OCI-LY1 (cell line): Measurements from ENCODE around the gene PCGF3.

Source experiments
- EZH2 ChIP-seq: fragments of 200-600 bp; sonication (generic), shearing (Covaris generic); IDR thresholded peaks from 2 replicates; pipeline ENCODE4 v1.8.0; 2017; ENCODE audit warnings: borderline replicate concordance, mixed run types, mild to moderate bottlenecking, antibody characterized with exemption, low read length, moderate library complexity, mixed read lengths
- TF ChIP-seq, protein P1 (sequence below): fragments of 200-600 bp; sonication (generic), shearing (Covaris generic); IDR thresholded peaks from 2 replicates; pipeline ENCODE4 v1.5.1; 2017; ENCODE audit warnings: mild to moderate bottlenecking, antibody characterized with exemption, low read length, moderate library complexity, mixed read lengths

DNA sequence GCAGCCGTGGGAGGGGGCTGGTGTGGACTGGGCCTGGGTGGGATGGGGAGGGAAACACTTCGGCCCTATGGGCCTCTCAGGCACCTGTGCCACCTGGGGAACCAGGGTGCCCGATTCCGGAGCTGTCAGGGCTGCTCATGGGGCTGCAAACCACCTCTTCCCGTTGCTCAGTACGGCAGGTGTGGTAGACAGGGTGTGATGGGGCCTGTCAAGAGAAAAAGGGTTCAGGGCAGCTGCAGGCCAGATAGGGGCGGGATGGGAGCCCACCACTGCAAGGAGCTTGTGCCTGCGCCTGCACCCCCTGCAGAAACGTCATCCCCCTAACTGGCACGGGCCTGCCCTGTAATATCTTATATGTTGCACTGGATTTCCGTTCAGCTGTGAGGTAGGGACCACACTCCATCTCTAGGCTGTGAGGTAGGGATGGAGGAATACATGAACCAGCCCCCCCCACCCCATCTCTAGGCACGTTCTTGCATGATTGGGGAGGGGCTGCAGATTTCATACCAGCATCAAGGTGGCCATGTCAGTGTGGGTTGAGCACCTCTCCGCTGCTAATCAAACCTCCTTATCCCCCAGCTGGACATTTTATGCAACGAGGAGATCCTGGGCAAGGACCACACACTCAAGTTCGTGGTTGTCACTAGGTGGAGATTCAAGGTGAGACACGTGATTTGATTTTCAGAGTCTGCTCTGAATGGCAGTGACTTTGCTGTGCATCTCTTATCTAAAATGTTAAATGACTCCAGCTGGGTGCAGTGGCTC is 59.0 kb downstream of the PCGF3 start:
- TF ChIP-seq, protein P1, sequence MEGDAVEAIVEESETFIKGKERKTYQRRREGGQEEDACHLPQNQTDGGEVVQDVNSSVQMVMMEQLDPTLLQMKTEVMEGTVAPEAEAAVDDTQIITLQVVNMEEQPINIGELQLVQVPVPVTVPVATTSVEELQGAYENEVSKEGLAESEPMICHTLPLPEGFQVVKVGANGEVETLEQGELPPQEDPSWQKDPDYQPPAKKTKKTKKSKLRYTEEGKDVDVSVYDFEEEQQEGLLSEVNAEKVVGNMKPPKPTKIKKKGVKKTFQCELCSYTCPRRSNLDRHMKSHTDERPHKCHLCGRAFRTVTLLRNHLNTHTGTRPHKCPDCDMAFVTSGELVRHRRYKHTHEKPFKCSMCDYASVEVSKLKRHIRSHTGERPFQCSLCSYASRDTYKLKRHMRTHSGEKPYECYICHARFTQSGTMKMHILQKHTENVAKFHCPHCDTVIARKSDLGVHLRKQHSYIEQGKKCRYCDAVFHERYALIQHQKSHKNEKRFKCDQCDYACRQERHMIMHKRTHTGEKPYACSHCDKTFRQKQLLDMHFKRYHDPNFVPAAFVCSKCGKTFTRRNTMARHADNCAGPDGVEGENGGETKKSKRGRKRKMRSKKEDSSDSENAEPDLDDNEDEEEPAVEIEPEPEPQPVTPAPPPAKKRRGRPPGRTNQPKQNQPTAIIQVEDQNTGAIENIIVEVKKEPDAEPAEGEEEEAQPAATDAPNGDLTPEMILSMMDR, result no peak
- no peak for TF ChIP-seq EZH2
